ENCODE data around the gene RSRC1.

- TF ChIP-seq CTCF (IDR thresholded peaks at IDR 0.05) (no peak), POLR2A (IDR thresholded peaks at IDR 0.05) (no peak)
Measured at GRCh38 chr3:158519776-158520175, 409.9 kb downstream of the RSRC1 start.
